AG09319 (cell line): Measurements from ENCODE around the gene TMEM184C.
A peak's percentile ranks its signal among the peaks of the same experiment; 100 is the strongest.

Source experiments
- DNase-seq: peaks from one replicate; pipeline ENCODE4 v3.0.0-alpha.2; 2010; ENCODE audit warnings: low read depth; ENCODE audit errors: extremely low read depth
- TF ChIP-seq, protein P1 (sequence below): IDR thresholded peaks from 2 replicates; pipeline ENCODE4 v1.5.1; 2011; ENCODE audit warnings: low read depth, mild to moderate bottlenecking, inconsistent platforms, low read length, moderate library complexity

TMEM184C gene

DNA sequence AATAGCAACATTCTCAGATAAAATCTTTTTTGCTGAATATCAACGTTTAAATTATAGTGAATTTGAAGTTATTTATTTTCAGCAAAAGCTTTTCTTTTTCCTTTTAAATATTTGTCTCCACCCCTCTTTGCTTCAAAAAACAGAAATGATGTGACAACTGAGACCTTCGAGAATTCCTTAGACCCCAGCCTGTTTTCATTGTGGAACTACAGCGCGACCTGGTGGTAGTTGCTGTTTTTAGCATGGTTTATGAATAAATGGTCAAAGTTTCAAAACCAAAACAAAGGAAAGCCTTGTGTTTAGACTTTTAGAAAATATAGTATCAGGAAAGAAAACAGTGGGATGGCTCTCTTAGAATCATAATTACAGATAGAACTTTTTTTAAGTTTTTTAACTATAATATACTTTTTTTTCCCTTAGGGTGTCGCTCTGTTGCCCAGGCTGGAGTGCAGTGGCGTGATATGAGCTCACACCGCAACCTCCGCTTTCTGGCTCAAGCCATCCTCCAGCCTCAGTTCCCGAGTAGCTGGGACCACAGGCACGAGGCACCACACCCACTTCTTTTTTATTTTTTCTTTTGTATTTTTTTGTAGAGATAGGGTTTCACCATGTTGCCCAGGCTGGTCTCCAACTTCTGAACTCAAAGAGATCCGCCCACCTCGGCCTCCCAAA lies 26.8 kb upstream of the TMEM184C start:
- TF ChIP-seq, protein P1, sequence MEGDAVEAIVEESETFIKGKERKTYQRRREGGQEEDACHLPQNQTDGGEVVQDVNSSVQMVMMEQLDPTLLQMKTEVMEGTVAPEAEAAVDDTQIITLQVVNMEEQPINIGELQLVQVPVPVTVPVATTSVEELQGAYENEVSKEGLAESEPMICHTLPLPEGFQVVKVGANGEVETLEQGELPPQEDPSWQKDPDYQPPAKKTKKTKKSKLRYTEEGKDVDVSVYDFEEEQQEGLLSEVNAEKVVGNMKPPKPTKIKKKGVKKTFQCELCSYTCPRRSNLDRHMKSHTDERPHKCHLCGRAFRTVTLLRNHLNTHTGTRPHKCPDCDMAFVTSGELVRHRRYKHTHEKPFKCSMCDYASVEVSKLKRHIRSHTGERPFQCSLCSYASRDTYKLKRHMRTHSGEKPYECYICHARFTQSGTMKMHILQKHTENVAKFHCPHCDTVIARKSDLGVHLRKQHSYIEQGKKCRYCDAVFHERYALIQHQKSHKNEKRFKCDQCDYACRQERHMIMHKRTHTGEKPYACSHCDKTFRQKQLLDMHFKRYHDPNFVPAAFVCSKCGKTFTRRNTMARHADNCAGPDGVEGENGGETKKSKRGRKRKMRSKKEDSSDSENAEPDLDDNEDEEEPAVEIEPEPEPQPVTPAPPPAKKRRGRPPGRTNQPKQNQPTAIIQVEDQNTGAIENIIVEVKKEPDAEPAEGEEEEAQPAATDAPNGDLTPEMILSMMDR: peak; percentile 80
- DNase-seq: no peak

DNA sequence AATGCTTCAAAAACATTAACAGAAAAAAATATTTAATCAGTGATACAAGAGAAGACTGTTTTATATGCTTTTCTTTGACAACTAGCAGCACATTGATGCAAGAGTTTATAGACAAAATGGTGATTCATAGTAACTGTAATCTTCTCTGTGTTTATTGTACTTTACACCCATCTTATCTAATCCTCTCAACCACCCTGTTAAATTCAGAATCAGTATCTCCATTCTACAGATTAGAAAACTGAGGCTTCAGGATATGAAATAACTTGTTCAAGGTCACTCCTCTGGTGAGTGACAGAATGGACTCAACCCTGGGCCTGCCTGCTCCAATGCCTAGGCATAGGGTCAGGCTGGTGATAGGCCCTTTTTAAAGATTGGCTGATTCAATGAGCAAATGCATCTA lies 26.1 kb upstream of the TMEM184C start:
- TF ChIP-seq, protein P1: no peak
- no peak for DNase-seq

DNA sequence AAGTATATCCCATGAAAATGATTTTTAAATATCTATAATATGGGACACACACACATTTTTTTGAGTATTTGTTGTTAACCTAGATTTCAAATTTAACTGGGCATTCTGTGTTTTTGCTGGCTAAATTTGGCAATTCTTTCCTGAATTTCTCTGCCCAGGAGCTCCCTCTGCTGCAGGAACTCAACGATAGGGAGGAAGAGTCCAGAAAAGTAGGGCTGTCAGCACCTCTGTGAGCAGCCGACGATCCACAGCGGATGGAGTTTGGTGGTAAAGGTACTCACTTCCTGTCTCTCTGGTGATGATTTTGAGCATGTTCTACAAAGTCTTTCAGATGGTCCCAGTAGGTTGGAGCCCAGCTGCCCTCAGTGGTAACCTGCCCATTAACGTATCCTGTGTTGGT lies 23.1 kb upstream of the TMEM184C start:
- no peak for DNase-seq
- TF ChIP-seq, protein P1: no peak

DNA sequence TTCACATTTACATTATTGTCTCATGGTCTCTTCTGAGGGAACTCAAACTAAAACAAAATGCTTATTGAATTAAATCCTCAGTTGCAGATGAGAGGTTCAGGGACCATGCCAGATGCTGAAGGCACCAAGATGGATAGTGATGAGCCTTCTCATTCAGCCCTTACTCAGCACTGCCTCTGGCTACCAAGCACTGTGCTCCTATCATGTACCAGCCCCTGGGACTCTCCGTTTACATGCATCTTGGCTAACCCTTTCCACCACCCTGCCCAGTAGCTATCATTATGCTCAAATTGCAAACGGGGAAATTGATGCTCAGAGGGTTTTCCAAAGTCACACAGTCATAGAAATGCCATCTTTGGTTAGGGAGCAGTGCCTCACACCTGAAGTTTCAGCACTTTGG lies 22.6 kb upstream of the TMEM184C start:
- DNase-seq: no peak
- TF ChIP-seq, protein P1: no peak

DNA sequence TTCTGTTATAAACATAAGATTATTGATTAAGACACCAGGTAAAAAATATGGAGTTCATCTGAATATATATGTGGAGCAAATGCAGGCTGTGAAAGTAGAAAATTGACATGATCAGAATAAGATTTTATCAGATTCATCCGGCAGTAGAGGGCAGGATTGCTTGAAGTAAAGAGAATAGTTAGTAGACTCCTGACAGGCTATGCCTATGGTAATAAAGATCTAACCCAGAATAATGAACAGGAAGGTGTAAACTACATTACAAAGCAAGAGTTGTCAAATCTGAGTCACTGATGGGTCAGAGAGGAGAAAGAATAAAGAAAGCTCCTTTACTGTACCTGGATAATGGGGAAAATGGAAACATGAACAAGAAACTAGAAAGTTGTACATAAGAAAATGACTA lies 20.8 kb upstream of the TMEM184C start:
- DNase-seq: no peak

DNA sequence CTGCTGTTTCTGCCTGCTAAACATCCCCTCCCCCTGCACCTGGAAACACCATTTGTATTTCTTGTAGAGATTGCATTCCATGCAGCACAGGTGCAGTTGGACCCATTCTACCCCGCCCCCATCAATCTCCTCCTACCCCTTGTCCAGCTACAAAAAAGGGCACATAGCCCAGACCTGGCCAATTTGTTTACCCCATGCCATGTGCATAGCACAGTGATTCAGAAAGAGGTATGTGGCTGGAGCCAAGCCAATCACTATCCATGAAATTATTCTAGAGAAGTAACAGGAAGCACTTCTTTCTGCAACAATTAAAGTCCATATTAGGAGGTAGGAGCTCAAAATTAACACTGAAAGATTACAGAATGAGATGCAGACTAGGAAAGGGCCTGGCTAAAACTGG lies 20.2 kb upstream of the TMEM184C start:
- TF ChIP-seq, protein P1: no peak
- peak; percentile 84 for DNase-seq

More for the DNA sequence above, 20.8 kb upstream of the TMEM184C start:
- TF ChIP-seq, protein P1: no peak; the same call in 1 of the 2 replicates

DNA sequence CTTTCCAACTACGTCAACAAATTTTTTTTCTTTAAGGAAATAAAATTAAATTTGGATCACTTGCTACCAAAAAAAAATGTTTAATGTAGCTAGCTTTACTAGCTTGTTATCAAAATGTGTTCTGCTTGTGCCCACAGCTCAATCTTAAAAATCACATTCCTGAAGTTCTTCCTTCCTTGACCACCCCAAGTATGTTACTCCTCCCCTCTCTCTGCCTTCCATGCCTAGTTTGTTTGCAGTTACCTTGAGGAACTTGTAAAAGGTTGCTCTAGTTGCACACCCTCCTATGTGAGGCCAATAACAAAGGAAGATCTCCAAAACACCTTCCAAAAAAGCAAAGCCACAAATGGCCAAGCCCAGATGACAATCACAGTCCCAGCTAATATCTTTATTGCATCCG lies 19.6 kb upstream of the TMEM184C start:
- no peak for DNase-seq
- TF ChIP-seq, protein P1: no peak
